Activated naive CD8-positive, alpha-beta T cell (primary cell): ENCODE data around the gene DRC7.
"Not testable (repeated sequence)": the region's sequence is repeated elsewhere in the genome, so short reads cannot be mapped to it uniquely, and the experiment has no call there.

ENCODE experiments used
- H3K27ac Mint-ChIP-seq: one replicate; pipeline ENCODE4 v1.8.0; 2021; ENCODE audit warnings: mixed read lengths
- H3K27me3 Mint-ChIP-seq: one replicate; pipeline ENCODE4 v1.8.0; 2021; ENCODE audit warnings: mixed read lengths
- H3K36me3 Mint-ChIP-seq: one replicate; pipeline ENCODE4 v1.8.0; 2021; ENCODE audit warnings: mixed read lengths
- H3K4me1 Mint-ChIP-seq: one replicate; pipeline ENCODE4 v1.8.0; 2021; ENCODE audit warnings: low read depth, mixed read lengths
- H3K4me3 Mint-ChIP-seq: one replicate; pipeline ENCODE4 v1.8.0; 2021; ENCODE audit warnings: mild to moderate bottlenecking, mixed read lengths
- H3K9me3 Mint-ChIP-seq: one replicate; pipeline ENCODE4 v1.8.0; 2021; ENCODE audit warnings: low read depth, mixed read lengths

DRC7 gene

GRCh38 chr16:57724531-57724930 is 29.9 kb downstream of the DRC7 start:
- no peak overlapping the region for H3K27ac Mint-ChIP-seq
- no peak overlapping the region for H3K4me3 Mint-ChIP-seq
- no peaks in the 10 kb centered on the region for H3K27me3 Mint-ChIP-seq
- no peaks in the 10 kb centered on the region for H3K4me1 Mint-ChIP-seq
- H3K36me3 Mint-ChIP-seq: no peaks in the 10 kb centered on the region
- H3K9me3 Mint-ChIP-seq: no peaks in the 10 kb centered on the region

GRCh38 chr16:57725151-57725550 is 30.5 kb downstream of the DRC7 start:
- no peak overlapping the region for H3K4me3 Mint-ChIP-seq
- no peaks in the 10 kb centered on the region for H3K9me3 Mint-ChIP-seq
- no peak overlapping the region for H3K27ac Mint-ChIP-seq
- no peaks in the 10 kb centered on the region for H3K36me3 Mint-ChIP-seq
- H3K27me3 Mint-ChIP-seq: no peaks in the 10 kb centered on the region
- no peaks in the 10 kb centered on the region for H3K4me1 Mint-ChIP-seq

- H3K36me3 Mint-ChIP-seq: no peaks in the 10 kb centered on the region
- no peaks in the 10 kb centered on the region for H3K9me3 Mint-ChIP-seq
- no peak overlapping the region for H3K4me3 Mint-ChIP-seq
- H3K4me1 Mint-ChIP-seq: no peaks in the 10 kb centered on the region
- H3K27ac Mint-ChIP-seq: no peak overlapping the region
- H3K27me3 Mint-ChIP-seq: no peaks in the 10 kb centered on the region
Measured at GRCh38 chr16:57725554-57725953, 30.9 kb downstream of the DRC7 start.

DNA sequence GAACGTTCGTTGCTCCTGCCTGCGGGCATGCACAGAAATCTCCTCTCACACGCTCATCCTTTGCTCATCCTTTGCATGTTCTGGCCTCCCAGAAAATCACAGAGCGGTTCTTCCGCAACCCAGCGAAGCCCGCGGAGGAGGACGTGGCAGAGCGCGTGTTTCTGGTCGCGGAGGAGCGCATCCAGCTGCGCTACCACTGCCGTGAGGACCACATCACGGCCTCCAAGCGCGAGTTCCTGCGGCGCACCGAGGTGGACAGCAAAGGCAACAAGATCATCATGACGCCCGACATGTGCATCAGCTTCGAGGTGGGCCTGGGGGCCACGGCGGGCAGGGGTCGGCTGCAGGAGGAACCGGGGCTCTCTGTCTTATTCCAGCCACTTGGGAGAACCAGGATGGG is 31.4 kb downstream of the DRC7 start:
- H3K9me3 Mint-ChIP-seq: no peaks in the 10 kb centered on the region
- no peak overlapping the region for H3K27ac Mint-ChIP-seq
- no peaks in the 10 kb centered on the region for H3K27me3 Mint-ChIP-seq
- H3K4me1 Mint-ChIP-seq: no peaks in the 10 kb centered on the region
- no peaks in the 10 kb centered on the region for H3K36me3 Mint-ChIP-seq
- H3K4me3 Mint-ChIP-seq: no peak overlapping the region

DNA sequence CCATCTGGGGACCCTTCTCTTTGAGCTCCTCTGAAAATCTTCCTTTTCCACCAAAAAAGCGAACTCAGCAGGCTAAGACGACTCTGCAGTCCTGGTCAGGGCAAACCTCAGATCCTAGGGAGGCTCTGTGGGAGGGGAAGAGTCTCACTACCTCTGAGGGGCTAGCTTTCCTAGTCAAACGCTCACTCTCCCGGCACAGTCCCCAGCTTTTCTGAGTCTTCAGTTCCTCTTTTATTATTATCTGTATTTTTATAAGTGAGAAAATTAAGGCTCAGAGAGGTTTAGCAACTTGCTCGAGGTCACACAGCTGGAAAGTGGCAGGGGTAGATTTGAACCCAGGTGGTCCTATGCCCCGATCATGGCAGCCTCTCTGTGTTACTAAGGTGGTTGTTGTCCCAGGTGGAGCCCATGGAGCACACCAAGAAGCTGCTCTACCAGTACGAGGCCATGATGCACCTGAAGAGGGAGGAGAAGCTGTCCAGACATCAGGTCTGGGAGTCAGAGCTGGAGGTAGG is 31.9 kb downstream of the DRC7 start:
- Mint-ChIP-seq H3K27me3 (no peaks in the 10 kb centered on the region), H3K4me3 (no peak overlapping the region), H3K4me1 (no peaks in the 10 kb centered on the region), H3K27ac (no peak overlapping the region), H3K36me3 (no peaks in the 10 kb centered on the region), H3K9me3 (no peaks in the 10 kb centered on the region)

DNA sequence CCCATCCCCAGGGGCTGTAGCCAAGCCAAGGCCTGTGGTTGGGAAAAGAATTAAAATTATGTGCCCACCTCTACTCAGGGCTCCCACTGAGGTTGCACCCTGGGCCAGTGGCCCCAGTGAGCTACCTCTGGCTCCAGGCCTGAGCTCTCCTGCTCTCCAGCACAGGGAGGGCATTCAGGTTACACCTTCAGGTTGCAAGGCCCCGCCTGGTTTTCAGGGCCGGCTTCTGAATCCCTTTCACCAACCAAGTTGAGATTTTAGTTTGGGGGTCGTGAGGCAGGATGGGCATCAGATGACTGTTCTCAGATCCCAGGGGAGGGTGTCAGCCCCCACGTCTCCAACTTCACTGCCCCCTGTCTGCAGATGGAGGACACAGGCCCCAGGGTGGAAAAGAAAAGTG is 33.0 kb downstream of the DRC7 start:
- Mint-ChIP-seq H3K9me3 (no peaks in the 10 kb centered on the region), H3K27me3 (no peaks in the 10 kb centered on the region), H3K4me3 (no peak overlapping the region), H3K36me3 (peaks cover under 1% of the 10 kb centered on the region), H3K4me1 (no peaks in the 10 kb centered on the region), H3K27ac (no peak overlapping the region)

GRCh38 chr16:57728336-57729181 is 34.0 kb downstream of the DRC7 start:
- peaks cover 4% of the 10 kb centered on the region for H3K36me3 Mint-ChIP-seq
- H3K4me1 Mint-ChIP-seq: no peaks in the 10 kb centered on the region
- H3K27me3 Mint-ChIP-seq: no peaks in the 10 kb centered on the region
- H3K9me3 Mint-ChIP-seq: no peaks in the 10 kb centered on the region
- H3K4me3 Mint-ChIP-seq: no peak overlapping the region
- H3K27ac Mint-ChIP-seq: no peak overlapping the region

GRCh38 chr16:57729182-57729484 is 34.5 kb downstream of the DRC7 start:
- Mint-ChIP-seq H3K27ac (no peak overlapping the region), H3K36me3 (peaks cover 4% of the 10 kb centered on the region), H3K4me1 (no peaks in the 10 kb centered on the region), H3K9me3 (no peaks in the 10 kb centered on the region), H3K4me3 (no peak overlapping the region), H3K27me3 (no peaks in the 10 kb centered on the region)

DNA sequence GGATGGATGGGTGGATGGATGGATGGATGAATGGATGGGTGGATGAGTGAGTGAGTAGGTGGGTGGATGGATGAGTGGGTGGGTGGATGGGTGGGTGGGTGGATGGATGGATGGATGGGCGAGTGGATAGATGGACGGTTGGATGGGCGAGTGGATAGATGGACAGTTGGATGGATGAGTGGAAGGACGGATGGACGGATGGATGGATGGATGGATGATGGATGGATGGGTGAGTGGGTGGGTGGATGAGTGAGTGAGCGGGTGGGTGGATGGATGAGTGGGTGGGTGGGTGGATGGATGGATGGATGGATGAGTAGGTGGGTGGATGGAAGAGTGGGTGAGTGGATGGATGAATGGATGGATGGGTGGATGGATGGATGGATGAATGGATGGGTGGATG is 35.2 kb downstream of the DRC7 start:
- H3K9me3 Mint-ChIP-seq, H3K27ac Mint-ChIP-seq, H3K4me3 Mint-ChIP-seq, H3K4me1 Mint-ChIP-seq, H3K36me3 Mint-ChIP-seq, H3K27me3 Mint-ChIP-seq: not testable (repeated sequence)

DNA sequence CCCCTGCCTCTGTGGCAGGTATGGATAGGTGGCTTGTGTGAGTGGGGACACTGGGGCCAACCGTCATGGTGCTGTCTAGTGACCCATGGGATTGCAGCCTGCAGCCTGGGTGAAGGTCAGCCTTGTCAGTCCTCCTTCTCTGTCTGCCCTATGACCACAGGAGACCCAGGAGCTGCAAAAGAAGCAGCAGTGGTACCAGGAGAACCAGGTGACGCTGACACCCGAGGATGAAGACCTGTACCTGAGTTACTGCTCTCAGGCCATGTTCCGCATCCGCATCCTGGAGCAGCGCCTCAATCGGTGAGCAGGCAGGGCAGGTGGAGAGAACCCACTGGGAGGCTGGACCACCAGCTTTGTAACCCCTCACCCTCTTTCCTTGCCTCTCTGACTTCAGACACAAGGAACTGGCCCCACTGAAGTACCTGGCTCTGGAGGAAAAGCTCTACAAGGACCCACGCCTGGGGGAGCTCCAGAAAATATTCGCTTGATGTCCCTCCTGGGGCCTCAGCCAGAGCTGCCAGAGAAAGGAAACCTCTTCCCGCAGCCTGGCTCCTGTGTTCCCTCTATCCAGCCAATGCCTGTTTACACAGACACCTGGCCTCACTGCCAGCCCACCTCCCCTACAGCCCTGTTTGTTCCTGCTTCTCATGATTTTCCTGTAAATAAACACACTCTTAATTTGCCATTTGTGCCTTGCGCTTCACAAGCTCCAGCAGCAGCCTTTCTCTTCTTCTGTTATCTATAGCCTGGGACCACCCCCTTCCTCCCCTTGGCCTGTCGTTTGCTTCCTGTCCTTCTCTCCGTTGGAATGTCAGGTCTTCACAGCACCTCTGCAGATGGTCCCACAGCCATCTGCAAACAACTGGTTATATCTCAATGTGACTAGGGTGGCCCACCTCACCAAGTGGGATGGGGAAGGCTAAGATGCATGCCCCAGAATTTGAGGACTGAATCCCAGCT is 36.4 kb downstream of the DRC7 start:
- Mint-ChIP-seq H3K4me3 (no peak overlapping the region), H3K27ac (no peak overlapping the region), H3K9me3 (no peaks in the 10 kb centered on the region), H3K27me3 (no peaks in the 10 kb centered on the region), H3K36me3 (peaks cover 4% of the 10 kb centered on the region), H3K4me1 (peaks cover 5% of the 10 kb centered on the region)

GRCh38 chr16:57732037-57732436 is 37.4 kb downstream of the DRC7 start:
- Mint-ChIP-seq H3K4me1 (peaks cover 13% of the 10 kb centered on the region), H3K9me3 (no peaks in the 10 kb centered on the region), H3K27ac (no peak overlapping the region), H3K27me3 (no peaks in the 10 kb centered on the region), H3K4me3 (no peak overlapping the region), H3K36me3 (peaks cover 4% of the 10 kb centered on the region)

- peak overlapping the region; percentile 61 for H3K27ac Mint-ChIP-seq
- H3K4me1 Mint-ChIP-seq: peaks cover 20% of the 10 kb centered on the region
- no peak overlapping the region for H3K4me3 Mint-ChIP-seq
- no peaks in the 10 kb centered on the region for H3K27me3 Mint-ChIP-seq
- peaks cover 4% of the 10 kb centered on the region for H3K36me3 Mint-ChIP-seq
- no peaks in the 10 kb centered on the region for H3K9me3 Mint-ChIP-seq
Measured at GRCh38 chr16:57732714-57733113, 38.1 kb downstream of the DRC7 start.

- peaks cover 4% of the 10 kb centered on the region for H3K36me3 Mint-ChIP-seq
- peak overlapping the region; percentile 98 for H3K27ac Mint-ChIP-seq
- H3K9me3 Mint-ChIP-seq: no peaks in the 10 kb centered on the region
- H3K4me1 Mint-ChIP-seq: peaks cover 24% of the 10 kb centered on the region
- H3K27me3 Mint-ChIP-seq: no peaks in the 10 kb centered on the region
- peak overlapping the region; percentile 94 for H3K4me3 Mint-ChIP-seq
Measured at GRCh38 chr16:57734308-57734924, 39.8 kb downstream of the DRC7 start.

DNA sequence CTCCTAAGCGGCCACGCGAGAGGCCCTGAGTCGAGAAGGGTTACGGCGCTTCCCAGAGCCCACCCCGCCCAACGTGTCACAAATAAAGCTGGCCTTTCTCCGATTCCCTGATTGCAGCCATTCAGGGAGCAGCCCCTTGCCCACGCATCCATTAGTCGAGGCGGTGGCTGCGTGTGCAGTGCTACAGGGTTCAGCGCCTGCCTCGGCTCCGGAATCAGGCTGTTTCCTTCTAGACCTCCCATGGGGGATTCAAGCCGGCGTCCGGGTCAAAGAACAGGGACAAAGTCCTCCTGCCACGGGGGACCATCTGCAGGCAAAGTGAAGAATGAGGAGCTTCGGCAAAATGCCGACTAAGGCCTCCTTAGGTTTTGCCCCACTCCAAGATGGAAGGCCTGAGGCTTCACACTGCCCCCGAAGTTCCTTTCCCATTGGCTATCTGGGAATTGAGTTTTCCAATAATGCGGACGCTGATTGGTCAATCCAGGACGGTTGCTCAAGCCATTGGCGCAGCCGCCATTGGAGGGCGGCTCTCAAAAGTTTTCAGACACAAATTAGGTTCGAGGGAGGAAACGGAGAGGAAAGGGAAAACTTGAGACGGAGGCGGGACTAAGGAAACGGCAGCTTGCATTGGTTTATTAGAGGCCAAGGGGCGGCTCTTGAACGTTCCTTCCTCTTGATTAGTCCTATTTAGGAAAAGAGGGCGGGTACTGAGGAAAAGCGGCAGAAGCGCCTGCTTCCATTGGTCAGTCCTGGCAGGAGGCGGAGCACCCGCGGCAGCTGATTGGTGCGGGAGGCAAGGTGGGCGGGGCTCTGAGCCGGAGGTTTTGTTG is 40.5 kb downstream of the DRC7 start:
- H3K27ac Mint-ChIP-seq: peak overlapping the region; percentile 98
- H3K36me3 Mint-ChIP-seq: peaks cover 4% of the 10 kb centered on the region
- H3K9me3 Mint-ChIP-seq: no peaks in the 10 kb centered on the region
- peaks cover 24% of the 10 kb centered on the region for H3K4me1 Mint-ChIP-seq
- no peaks in the 10 kb centered on the region for H3K27me3 Mint-ChIP-seq
- H3K4me3 Mint-ChIP-seq: peak overlapping the region; percentile 94
